ENCODE data around the gene ZNF106. TPM values are rescaled to one million over a fixed set of nuclear protein-coding genes. Genes with fewer than 3 reads are reported as not detected.

The ZNF106 gene
- polyA plus RNA-seq, 4 donors: 41.8 to 51.1 (median 46.7) TPM

- no peak for DNase-seq (ENCODE audit: low read depth in 4 of 4, low spot score in 3 of 4)
These were observed 79.1 kb downstream of the ZNF106 start for GRCh38 chr15:42411884-42412283.

- no peak for DNase-seq (ENCODE audit: low read depth in 4 of 4, low spot score in 3 of 4)
These were observed 81.9 kb downstream of the ZNF106 start for GRCh38 chr15:42409011-42409410.

DNA sequence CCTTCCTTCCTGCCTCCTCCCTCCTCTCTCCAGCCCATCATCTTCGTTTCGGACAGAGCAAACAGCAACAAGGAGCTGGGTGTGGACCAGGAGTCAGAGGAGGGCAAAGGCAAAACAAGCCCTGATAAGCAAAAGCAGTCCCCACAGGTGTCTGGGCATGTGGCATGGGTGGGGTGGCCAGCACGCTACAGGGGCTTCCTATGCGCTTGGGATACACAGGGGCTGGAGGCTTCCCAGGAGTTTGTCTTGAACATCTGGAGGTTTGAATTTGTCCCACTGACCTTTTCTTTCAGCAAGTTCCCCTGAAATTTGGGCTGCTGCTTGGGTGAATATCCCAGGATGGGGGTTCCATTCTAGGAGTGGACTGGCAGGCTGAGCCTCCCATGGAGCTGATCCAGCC, 82.8 kb downstream of the ZNF106 start:
- DNase-seq (ENCODE audit: low read depth in 4 of 4, low spot score in 3 of 4): no peak

DNA sequence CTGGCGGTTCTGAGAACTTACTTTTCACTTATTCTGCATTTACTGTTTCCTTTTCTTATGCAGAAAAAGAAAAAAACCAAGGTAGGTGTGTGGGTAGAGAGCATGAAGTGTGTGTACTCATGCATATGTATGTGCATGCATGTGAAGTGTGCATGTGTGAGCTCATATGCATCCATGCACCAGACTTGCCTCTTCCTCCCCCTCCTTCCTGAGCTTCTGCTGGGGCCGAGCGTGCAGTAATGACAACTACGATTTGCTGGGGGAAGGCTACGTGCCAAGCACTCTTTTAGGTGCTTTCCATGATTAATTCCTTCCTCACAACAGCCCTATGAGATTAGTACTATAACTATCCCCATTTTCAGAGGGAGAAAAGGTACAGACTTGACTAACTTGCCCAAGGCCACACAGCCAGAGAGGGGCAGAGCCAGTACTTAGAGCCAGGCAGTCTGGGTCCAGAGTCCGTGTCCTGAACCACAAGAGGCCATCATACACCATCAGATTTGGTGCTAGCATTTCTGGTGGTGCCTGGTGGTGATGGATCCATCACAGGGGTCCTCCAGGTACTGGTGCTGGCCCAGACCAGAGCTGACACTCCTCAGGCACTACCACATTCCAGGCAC, 85.0 kb downstream of the ZNF106 start:
- no peak for DNase-seq (ENCODE audit: low read depth in 4 of 4, low spot score in 3 of 4)

GRCh38 chr15:42404461-42405235, 86.3 kb downstream of the ZNF106 start:
- no peak for DNase-seq (ENCODE audit: low read depth in 4 of 4, low spot score in 3 of 4)

DNA sequence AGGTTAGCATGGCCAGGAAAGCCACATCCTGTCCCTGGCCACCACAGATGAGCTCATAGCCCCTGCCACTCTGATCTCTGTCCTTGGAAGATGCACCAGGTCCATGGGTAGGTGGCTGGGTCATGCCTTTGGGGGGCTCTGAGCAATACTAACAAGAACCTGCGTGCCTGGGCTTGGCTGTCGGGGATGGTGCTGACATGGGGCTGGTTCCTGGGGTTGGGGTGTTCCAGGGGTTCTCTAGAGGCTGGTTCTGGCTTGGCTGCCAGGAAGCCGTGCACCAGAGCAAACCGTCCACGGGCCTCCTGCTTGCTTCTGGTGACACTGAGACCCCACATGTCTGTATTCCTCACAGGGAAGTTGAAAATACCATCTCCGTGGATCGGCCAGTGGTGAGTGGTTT, 87.6 kb downstream of the ZNF106 start:
- DNase-seq (ENCODE audit: low read depth in 4 of 4, low spot score in 3 of 4): no peak

DNA sequence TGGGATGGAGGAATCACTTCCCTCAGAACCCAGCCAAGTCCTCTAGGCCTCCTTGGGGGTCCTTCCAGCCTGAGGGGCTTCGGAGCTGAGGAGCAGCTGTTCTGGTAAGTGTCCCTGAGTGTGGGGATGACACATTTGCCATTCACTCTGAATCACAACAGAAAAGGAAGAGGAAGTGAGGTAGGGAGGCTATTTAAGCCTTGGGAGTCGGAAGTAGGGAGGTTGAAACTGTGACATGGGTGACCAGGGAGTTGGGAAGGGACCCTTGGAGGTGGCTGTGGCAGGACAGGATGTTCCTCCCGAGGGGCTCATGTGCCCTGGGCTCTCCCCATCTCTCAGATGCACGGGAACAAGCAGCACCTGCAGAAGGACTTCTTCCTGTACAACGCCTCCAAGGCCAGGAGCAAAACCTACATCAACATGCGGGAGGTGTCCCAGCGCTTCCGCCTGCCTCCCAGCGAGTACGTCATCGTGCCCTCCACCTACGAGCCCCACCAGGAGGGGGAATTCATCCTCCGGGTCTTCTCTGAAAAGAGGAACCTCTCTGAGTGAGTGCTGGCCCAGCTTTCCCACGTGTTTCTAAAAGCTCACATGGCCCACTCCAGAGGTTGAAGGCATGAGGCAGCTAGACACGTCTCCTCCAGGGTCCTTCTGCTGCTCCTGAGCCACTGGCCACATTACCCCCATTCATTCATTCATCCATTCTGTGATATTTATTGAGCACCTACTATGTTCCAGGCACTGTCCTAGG, 88.3 kb downstream of the ZNF106 start:
- DNase-seq (ENCODE audit: low read depth in 4 of 4, low spot score in 3 of 4): no peak

DNA sequence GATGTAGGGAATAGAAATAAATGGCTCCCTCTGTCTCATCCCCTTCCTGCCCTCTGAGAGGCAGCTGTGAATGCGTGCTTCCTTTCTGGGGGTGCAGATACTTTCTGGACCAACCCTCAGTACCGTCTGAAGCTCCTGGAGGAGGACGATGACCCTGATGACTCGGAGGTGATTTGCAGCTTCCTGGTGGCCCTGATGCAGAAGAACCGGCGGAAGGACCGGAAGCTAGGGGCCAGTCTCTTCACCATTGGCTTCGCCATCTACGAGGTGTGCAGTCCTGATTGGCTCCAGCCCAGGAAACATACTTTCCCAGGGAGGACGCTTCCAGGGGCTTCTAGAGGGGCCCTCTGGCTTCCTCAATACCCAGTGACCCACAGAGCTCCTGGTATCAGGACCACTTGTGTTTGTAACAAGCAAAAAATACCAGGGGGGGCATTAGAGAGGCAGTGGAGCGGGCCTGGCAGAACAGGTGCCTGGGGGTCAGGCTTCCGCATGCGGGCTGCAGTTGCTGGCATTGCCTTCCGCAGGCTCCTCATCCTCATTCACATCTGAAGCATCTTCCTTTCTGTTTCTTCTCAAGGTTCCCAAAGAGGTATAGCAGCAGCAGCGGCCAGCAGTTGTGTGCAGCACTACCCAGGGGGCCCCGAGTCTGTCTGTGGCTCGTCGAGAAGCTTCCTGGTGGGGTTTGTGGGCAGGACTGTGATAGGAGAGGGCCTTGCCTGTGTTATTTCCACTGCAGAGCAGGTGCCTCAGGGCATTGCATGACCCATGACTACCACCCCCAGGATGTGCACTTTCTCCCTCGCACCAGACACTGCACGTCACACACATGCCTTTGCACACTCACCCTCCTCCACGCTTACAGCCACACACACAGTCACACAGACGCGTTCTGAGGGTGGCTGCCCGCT, 89.1 kb downstream of the ZNF106 start:
- no peak for DNase-seq (ENCODE audit: low read depth in 4 of 4, low spot score in 3 of 4)

DNA sequence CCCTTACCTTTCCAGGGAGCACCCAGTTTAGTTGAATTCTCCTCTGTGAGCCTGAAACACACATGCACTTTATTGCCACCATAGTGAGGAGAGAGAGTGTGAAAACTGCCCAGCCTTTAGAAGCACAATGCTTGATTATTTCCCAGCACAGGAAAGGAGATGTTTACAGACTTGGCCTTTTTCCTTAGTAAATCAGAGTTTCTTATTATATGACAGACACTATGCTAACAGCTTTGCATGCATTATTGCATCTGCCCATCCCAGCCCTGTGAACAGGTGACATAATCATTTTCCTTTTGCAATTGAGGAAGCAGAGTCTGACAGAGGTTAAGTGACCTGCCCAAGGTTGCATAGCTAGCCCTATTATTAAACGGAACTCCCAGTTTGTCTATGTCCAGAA, 95.1 kb downstream of the ZNF106 start:
- no peak for DNase-seq (ENCODE audit: low read depth in 4 of 4, low spot score in 3 of 4)

GRCh38 chr15:42394106-42394505, 96.8 kb downstream of the ZNF106 start:
- DNase-seq (ENCODE audit: low read depth in 4 of 4, low spot score in 3 of 4): no peak

GRCh38 chr15:42392309-42393024, 98.5 kb downstream of the ZNF106 start:
- peak in 1 of 4 donors; percentile 26 for DNase-seq (ENCODE audit: low read depth in 4 of 4, low spot score in 3 of 4)

GRCh38 chr15:42387603-42388002, 103.3 kb downstream of the ZNF106 start:
- DNase-seq (ENCODE audit: low read depth in 4 of 4, low spot score in 3 of 4): no peak

- no peak for DNase-seq (ENCODE audit: low read depth in 4 of 4, low spot score in 3 of 4)
These were observed 104.8 kb downstream of the ZNF106 start for GRCh38 chr15:42385980-42386700.

GRCh38 chr15:42385206-42385979, 105.5 kb downstream of the ZNF106 start:
- no peak for DNase-seq (ENCODE audit: low read depth in 4 of 4, low spot score in 3 of 4)

GRCh38 chr15:42384597-42384996, 106.3 kb downstream of the ZNF106 start:
- DNase-seq (ENCODE audit: low read depth in 4 of 4, low spot score in 3 of 4): no peak

DNA sequence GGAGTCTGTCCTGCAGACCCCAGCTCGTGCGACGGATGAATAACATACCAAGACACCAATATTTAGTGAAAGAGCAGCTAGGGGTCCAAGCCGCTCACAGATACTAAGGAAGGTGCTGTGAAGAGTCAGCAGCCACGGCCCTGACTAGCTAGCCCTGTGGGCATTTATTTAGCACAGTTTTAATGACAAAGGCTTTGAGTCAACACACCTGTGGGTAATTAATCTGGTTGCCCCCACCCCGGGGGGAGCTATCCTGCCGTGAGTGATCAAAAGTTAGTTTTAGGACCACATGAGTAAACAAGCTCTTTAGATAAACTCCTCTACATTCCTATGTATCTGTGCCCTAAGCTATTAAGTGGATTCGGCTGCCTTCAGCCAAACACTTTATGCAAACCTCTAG, 112.9 kb downstream of the ZNF106 start:
- DNase-seq (ENCODE audit: low read depth in 4 of 4, low spot score in 3 of 4): no peak

DNA sequence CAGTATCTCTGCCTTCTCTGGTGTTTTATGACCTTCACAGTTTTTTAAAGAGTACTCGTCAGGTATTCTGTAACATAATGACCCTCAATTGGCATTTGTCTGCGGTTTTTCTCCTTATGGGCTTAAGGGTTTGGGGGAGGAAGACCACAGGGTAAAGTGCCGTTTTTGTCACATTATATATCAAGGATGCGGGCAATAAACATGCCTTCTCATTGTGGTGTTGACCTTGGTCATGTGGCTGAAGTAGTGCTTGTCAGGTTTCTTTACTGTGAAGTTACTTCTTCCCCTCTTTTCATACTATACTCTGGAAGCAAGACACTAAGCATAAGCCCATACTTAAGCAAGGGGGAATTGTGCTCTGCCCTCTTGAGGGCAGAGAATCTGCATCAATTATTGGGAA, 115.0 kb downstream of the ZNF106 start:
- DNase-seq (ENCODE audit: low read depth in 4 of 4, low spot score in 3 of 4): no peak

GRCh38 chr15:42375252-42375651, 115.7 kb downstream of the ZNF106 start:
- no peak for DNase-seq (ENCODE audit: low read depth in 4 of 4, low spot score in 3 of 4)

DNA sequence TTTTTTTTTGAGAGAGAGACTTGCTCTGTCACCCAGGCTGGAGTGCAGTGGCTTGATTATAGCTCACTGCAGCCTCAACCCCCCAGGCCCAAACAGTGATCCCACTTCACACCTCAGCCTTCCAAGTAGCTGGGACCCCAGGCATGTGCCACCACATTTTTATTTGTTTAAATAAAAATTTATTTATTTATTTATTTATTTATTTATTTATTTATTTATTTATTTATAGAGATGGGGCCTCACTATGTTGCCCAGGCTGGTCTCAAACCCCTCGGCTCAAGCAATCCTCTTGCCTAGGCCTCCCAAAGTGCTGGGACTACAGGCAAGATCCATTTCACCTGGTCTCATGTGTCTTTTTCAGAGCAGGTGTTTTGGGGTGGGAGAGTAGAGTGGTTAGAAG, 116.1 kb downstream of the ZNF106 start:
- DNase-seq (ENCODE audit: low read depth in 4 of 4, low spot score in 3 of 4): no peak

Data from left renal pelvis (tissue), 4 donors.